B cell (primary cell): ENCODE data around the gene HSBP1L1.

Experiments used
- EZH2 ChIP-seq: IDR thresholded peaks from 2 replicates; pipeline ENCODE4 v1.6.1; 2012; ENCODE audit warnings: borderline replicate concordance, low read depth, mild to moderate bottlenecking, moderate library complexity, low read length; ENCODE audit not compliant: insufficient read depth, poor library complexity, severe bottlenecking
- TF ChIP-seq, protein P1 (sequence below): fragments of 200-600 bp; IDR thresholded peaks from one replicate; pipeline ENCODE4 v1.8.0; 2022; ENCODE audit warnings: antibody characterized with exemption, mild to moderate bottlenecking

DNA sequence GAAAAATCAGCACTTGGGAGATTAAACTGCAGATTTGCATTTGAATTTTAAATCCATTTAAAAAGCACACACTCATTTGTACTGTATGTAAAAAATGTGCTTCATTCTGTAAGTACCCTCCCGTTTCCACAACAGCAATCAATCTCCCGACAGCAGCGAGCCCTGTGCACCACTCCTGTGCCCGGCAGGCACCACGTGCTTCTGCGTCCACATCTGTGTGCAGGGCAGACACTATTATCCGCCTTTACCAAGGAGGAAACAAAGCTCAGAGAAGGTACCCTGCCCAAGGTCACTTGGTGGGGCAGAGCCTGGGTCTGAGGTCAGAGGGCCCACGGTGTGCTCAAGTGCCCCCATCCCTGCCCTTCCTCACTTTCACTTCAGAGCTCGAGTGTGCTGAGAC, 7.5 kb downstream of the HSBP1L1 start:
- TF ChIP-seq, protein P1, sequence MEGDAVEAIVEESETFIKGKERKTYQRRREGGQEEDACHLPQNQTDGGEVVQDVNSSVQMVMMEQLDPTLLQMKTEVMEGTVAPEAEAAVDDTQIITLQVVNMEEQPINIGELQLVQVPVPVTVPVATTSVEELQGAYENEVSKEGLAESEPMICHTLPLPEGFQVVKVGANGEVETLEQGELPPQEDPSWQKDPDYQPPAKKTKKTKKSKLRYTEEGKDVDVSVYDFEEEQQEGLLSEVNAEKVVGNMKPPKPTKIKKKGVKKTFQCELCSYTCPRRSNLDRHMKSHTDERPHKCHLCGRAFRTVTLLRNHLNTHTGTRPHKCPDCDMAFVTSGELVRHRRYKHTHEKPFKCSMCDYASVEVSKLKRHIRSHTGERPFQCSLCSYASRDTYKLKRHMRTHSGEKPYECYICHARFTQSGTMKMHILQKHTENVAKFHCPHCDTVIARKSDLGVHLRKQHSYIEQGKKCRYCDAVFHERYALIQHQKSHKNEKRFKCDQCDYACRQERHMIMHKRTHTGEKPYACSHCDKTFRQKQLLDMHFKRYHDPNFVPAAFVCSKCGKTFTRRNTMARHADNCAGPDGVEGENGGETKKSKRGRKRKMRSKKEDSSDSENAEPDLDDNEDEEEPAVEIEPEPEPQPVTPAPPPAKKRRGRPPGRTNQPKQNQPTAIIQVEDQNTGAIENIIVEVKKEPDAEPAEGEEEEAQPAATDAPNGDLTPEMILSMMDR, result no peak
- TF ChIP-seq EZH2, result no peak
